GM21528 (cell line): ENCODE measurements around the gene MAP7.

Experiments
- ATAC-seq: cut with Tn5 transposase; IDR thresholded peaks from one replicate; pipeline ENCODE4 v1.9.1; 2021; ENCODE audit warnings: mild to moderate bottlenecking, moderate library complexity; ENCODE audit not compliant: unreplicated experiment, low FRiP score

The MAP7 gene

DNA sequence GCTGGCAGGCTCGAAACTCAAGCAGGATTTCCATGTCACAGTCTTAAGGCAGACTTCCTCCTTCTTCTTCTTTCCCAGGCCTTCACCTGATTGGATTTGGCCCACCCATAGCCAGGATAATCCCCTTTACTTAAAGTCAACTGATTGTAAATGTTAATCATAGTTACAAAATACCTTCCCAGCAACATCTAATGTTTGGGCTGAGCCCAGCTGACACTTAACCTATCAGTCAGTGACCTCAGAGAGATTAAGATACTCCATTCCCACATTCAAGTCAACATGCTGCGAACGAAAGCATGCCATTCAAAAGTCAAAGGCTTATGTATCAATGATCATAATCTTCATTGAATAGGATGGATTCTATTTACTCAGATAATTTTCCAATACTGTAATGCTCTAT, 16.0 kb downstream of the MAP7 start:
- no peak for ATAC-seq

DNA sequence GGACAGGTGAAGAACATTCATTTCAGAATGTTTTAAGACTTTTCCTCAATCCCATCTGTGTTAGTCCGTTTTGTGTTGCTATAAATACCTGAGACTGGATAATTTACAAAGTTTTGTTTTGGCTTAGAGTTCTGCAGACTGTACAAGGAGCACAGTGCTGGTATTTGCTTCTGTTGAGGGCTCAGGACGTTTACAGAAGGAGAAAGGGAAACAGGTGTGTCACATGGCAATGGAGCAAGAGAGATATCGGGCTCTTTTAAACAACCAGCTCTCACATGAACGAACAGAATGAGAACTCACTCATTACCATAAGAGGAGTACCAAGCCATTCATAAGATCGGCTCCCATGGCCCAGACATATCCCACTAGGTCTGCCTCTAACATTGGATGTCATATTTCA, 16.7 kb downstream of the MAP7 start:
- ATAC-seq, result no peak

DNA sequence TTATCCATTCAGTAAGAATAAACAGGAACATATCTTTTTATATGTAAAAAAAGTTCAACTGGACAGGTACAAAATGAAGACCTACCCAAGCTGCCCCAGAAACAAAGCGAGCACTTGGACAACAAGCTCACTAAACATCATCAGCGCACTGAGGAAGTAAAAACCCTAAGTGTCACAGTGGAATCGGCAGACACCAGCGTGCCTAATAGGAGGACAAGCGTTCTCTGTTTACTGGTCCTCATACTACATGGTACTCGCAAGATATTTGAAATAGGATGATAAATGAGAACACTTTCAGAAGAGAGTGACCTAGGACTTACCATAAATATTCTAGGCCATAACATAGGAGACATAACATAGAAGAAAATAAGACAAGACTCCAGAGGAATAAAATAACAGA, 18.2 kb downstream of the MAP7 start:
- no peak for ATAC-seq

DNA sequence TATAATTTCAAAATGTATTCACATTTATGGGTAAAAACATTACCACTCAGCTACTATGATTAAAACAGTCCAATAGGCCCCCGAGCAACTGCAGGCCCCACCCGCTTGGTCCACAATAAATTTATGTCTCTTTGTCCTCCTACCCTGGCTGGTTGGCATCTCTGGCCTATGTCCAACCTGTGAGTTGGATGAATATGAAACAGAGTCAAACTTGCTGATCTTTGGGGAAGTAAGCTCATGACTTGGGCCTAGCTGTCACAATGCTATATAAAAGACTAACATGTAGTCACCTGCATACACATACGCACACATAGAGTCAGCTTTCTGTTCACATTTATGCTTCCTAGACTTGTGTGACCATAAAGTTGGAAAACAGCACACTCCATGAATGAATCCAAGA, 20.5 kb downstream of the MAP7 start:
- no peak for ATAC-seq

DNA sequence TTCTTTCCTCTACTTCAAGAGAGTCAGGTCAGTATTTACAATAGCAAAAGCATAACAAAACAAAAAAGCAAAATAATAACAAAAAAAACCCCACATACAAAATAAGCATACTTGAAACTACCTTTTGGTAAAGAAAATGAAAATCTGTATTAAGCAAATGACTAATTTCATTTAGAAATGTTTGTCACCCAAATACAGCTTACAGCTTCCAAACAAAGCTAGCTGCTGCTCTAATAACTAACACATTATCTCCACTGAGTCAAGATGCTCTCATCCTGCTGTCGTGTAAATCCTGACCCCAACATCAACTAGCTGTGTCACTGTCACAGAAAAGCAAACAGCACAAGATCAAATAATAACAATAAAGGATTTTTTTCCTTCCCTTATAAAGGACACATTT, 21.7 kb downstream of the MAP7 start:
- no peak for ATAC-seq

DNA sequence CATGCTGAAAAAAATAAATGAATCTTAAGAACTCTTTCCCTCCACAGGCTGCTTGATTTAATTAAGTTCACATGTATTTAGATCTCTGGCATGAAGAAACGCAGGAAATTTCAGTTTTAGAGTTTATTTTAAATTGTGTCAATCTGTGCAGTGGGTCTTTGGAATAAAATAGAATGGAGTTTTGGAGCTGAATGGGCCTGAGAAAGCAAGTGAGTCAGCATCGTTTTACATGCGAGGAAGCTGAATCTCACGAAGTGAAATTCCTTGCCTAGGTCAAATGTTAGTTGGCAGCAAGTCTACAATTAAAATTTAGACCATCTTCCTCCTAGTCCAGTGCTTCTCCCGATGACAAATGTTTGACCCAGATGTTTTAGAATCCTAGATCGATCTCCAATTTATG, 22.4 kb downstream of the MAP7 start:
- ATAC-seq, result no peak

DNA sequence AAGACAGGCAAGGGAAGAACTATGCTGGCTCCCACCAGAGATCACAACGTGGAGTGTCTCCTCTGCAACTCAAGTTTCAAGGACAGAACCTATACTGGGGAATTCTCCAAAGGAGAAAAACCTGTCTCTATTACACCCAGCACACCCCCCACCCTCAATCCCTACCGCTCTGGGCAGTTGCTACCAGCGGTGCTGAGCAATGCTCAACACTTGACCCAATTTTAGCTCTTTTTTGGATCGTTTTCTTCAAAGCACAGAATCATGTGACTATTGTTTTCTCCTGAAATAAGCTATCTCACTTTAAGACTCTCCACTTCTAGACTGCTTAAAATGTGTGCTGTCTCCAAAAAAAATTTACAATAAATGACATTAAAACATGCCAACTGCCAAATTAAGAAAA, 23.3 kb downstream of the MAP7 start:
- ATAC-seq, result no peak

DNA sequence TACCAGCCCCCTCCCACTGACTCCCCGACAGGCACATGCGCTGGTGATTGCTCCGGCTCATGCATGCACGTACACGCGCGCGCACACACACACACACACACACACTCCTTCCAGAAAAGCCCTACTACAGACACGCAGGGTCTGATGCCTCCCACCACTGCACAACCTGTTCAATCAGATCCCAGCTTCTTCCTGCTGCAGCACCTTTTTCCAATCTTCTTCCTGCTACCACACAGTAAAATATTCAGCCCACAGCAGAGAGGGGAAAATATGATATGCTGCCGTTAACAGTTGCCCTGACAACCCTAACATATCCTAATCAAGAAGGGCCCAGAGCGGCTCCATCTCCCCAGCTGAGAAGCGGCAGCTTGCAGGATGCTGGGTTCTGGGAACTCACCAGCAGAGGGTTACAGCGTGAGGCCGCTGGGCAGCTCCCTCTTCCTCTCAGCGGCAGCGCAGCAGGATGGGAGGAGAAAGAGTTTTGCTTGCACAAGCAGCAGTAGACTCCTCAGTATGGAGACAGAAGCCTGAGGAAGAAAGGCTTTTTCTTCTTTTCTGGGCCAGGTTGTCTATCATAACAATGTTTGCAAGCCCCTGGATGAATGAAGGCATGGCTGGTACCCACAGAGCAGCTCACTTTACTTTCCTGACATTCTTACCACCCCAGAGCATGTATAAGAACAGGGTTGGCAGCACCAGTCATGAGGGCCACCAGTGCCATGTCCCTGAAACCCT, 23.9 kb downstream of the MAP7 start:
- ATAC-seq, result no peak

DNA sequence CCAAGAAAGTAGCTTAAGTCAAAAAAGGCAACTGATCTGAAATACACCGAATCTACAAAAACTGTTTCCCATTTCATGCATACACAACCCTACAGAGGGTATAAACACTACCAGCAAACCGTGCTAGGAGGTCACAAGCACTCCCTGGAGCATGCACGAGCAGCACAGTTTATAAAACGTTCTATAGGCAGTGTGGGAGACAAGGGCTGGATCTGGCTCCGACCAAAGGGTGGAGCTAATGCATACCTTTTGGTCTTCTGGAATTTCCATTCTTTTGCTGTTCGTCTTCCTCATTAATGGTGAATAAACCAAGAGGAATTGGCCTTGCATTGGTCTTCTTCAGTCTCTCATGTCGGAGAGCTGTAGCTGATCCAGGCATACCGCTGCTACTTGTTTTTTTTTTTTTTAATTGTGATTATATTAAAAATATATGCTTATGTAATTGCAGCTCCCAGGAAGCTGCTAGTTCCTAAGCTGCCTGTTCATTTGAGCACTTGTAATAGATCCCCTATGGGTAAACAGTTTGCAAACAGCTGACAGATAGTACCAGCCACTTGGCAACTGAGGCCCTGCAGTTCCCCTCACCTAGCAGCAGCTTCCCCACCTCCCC, 24.5 kb downstream of the MAP7 start:
- ATAC-seq, result no peak

DNA sequence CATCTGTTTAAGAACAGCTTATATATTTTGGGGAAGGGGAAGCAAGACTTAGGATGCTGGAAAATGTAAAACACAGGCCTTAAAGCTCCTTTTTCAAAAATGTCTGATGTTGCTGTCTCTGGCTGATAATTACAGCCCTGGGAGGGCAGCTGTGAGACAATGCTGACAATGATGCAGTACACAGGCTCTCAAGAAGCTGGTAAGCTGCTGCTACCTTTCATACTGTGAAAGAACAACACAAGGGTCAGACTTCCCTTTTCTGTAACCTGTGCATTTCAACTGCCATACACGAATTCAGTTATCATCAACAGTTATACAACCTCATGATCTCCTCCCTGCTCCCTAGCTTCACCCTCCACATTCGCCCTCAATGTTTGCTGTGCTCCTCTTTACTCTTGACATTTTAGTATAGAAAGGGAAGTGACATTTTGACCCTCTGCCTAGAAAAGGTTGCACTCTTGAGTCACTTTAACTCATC, 25.2 kb downstream of the MAP7 start:
- ATAC-seq, result no peak

DNA sequence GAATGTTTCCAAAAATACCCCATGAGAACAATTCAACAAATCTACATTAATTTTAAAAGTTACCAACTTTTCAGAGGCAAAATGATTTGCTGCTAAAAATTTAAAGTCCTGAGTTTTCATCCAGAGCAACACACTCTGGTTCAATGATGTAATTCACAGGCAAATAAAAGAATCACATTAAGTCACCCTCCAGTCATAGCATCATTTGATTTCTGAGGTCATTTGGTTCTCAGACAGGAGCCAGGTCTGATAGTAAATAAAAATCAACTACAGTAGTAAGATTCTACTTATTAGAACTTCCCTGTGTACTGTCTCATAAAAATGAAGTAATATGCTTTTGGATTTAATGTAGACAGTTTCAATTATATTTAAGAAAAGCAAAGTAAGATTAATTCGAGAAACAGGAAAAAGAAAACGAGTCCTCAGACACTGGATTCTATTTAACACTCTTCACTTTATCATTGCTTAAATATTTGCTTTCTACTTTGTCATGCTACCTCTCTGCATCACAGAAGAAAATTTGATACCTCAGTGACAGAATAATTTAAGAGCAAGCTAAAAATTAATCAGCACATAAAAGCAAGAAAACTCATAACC, 25.8 kb downstream of the MAP7 start:
- ATAC-seq, result no peak

DNA sequence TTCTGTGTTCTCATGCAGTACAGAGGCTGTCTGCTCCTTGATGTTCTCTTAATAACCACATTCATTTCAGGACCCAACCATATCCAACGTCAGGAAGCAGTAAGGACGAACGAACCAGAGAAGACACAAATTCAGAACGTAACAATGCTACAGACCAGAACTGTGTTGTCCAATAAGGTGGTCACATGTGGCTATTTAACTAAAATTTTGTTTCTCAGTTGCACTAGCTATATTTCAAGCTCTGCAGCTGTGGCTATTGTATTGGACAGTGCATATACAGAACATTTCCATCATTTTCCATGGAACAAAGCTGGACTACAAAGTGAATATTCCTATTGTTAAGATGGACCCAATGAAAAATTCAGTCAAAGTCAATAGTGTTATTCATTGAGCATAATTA, 27.0 kb downstream of the MAP7 start:
- no peak for ATAC-seq

DNA sequence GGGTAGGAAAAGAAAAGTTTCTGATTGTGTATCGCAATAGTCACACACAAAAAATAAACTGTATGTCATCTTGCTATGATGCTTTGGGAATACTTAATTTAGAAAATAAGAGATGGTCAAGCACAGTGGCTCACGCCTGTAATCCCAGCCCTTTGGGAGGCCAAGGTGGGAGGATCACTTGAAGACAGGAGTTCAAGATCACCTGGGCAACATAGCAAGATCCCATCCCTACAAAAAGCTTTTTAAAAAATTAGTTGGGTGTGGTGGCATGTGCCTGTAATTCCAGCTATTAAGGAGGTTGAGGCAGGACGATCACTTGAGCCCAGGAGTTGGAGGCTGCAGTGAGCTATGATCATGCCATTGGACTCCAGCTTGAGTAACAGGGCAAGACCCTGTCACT, 27.6 kb downstream of the MAP7 start:
- ATAC-seq, result no peak

DNA sequence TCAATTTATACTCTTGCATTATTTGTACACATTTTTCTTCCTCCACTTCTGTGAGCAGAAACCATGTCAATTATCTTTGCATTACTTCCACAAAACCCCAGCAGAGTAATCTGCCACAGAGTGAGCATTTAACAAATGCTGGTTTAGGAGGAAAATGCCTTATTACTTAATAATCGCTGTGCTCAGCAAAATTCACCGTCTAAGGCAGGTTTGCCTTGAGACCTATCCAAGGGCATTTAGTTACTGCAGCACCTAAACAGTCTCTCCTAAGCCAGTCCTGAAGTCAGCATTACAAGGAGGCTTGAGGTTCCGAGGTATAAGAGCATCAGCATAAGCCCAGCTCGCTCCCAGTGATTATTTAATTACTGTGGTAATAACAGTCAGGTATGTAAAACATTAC, 28.3 kb downstream of the MAP7 start:
- ATAC-seq, result no peak

DNA sequence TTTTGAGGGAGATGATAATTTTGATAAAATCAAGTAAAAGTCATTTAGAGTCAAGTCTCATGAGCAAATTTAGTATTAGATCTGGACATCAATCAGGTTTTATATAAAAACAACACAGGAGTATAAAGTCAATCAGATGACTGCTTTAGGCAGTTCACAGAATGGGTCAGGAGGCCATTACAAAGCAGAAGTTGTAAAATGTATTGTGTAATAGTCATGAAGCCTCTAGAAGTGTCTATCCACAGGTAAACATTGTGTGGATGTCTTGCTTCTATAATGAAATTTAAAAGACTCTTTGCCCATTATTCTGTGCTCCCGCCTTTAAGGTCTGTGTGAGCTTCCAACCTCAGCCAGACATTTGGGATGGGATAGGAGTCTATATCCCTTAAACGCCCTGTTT, 28.8 kb downstream of the MAP7 start:
- no peak for ATAC-seq

DNA sequence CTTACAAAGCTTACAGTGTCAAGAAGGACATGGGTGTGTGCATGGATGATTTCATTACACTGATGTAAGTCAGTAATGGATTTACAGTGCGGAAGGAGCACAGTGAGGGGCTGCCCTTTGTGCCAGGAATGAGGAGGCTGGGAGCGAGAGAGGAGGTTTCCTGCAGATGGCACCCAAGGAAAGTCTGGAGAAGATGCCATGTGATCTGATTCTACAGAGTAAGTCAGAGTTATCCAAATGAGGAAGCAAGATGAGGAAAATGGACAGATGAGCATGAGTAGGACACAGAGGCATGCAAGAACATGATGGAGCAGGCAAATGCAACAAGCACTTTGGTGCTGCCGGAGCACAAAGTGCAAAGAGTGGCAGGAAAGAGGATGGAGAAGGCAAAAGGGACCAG, 29.7 kb downstream of the MAP7 start:
- no peak for ATAC-seq

DNA sequence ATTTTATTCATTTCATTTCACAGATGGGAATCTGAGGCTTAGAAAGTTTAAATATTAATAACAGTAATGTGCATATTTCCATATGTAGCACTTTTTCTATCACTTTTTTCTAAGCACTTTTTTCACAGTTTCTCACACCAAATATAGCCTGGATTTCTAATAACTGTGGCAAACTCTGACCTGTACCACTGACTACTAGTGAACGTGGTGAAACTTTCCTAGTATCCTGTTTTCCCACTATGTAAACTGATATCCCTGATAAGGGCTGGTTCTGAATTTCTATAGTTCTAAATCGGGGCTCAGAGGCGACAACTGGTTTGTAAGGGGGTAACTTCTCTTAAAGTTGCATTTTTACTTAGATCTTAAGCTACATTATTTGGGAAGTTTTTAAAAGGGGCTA, 32.6 kb downstream of the MAP7 start:
- no peak for ATAC-seq

DNA sequence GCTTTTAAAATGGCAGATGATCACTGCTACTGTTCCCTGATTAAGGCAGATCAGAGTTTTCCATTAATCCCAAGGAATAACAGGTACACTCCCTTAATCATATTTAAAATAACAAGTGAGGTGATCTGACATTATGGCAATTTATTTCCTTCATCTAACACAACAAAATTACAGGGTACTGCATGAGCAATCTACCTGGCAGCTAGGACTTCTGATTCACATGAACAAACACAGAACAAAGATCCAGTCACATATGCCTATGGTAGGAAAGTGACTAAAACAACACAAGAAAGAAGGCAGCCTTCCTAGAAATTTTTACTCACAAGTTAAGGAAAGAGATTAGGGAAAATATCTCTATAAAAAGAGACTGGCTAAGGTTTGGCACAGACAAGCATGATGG, 33.2 kb downstream of the MAP7 start:
- ATAC-seq, result no peak

DNA sequence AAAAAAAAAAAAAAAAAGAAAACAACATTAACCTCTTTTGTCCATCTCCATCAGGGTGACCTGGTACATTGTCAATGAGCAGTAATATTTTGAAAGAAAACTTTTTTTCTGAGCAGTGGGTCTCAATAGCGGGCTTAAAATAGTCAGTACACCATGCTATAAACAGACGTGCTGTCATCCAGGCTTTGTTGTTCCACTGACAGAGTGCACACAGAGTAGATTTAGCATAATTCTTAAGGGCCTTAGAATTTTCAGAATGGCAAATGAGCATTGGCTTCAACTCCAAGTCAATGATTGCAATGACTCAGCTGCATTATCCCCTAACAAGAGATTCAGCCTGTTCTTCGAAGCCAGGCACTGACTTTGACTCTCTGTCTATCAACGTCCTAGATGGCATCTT, 35.6 kb downstream of the MAP7 start:
- ATAC-seq, result no peak

DNA sequence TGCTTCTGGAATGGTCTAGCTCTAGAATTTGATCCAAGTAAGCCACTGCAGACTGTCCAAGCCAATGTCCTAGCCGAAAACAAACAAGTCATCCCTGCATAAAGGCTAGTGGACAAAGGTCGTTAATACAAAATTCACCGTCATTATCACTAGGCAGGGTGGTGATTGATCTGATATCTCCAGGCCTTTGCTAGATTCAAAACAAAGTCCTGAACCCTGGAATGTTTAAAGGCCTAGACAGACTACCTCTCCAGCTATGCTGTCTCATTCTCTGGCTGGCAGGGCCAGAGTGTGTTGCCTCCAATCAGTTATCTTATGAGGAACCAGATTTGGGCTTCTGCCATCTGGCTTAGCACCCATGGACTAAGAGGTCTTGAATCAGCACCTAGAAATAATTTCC, 38.3 kb downstream of the MAP7 start:
- no peak for ATAC-seq

DNA sequence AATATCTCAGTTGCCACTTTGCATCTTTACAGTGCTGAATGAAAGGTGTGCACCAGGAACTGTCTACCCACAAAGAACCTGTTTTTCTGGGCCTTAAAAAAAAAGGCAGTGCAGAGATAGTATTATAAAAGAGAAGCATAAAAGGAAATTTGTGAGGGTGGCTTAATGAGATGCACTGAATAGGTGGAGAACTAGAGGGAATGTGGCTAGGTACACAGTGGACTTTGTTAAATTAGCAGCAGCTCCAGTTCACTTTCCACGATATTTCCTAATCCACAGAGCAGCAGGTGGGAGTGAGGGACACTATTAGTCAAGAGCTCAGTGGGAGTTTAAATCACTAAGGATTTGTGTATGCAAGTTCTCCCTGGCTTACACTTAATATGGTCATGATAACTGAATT, 38.8 kb downstream of the MAP7 start:
- no peak for ATAC-seq

DNA sequence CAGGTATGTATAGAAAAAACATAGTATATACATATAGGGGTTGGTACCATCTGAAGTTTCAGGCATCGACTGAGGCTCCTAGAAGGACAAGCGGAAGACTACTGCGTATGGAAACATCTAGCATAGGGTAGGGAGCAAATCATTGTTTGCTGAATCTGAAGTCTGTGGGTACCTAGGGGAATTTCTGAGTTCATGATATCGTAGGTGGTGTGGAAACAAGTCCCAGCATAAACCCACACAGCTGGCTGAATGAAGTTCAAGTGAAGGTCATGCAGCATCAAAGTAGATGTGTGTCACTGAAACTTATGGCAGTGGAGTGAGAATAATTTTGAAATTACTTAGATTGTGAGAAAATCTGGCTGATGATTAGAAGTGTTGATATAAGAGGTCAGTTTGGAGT, 39.4 kb downstream of the MAP7 start:
- ATAC-seq, result no peak
